Activated T-helper 1 cell treated with anti-CD3 and anti-CD28 coated beads, Interleukin-12 subunit alpha, Interleukin-12 subunit beta, Interleukin-2, Interleukin-4 antibody, amounts not matched to agents 30 ng/mL and 10 ng/mL and 1 ng/mL, durations not matched to agents 14 hours and 24 hours and 36 hours (primary cell): Measurements from ENCODE around the gene CXCR3. TPM values are rescaled to one million over a fixed set of nuclear protein-coding genes. Genes with fewer than 3 reads are reported as not detected.
"Not testable (repeated sequence)": the region's sequence is repeated elsewhere in the genome, so short reads cannot be mapped to it uniquely, and the experiment has no call there.

ENCODE experiments used
- DNase-seq: peaks from one replicate; pipeline ENCODE4 v3.0.0; 2021; ENCODE audit warnings: low spot score
- H3K27ac Mint-ChIP-seq: one replicate; pipeline ENCODE4 v1.8.0; 2021; ENCODE audit warnings: mild to moderate bottlenecking, mixed read lengths
- H3K27me3 Mint-ChIP-seq: one replicate; pipeline ENCODE4 v1.8.0; 2022; ENCODE audit warnings: mild to moderate bottlenecking, moderate library complexity, mixed read lengths; ENCODE audit not compliant: insufficient read depth
- H3K36me3 Mint-ChIP-seq: one replicate; pipeline ENCODE4 v1.8.0; 2021; ENCODE audit warnings: low read depth, mixed read lengths
- H3K4me1 Mint-ChIP-seq: one replicate; pipeline ENCODE4 v1.8.0; 2021; ENCODE audit warnings: low read depth, mixed read lengths
- H3K4me3 Mint-ChIP-seq: one replicate; pipeline ENCODE4 v1.8.0; 2021; ENCODE audit warnings: mild to moderate bottlenecking, moderate library complexity, mixed read lengths
- H3K9me3 Mint-ChIP-seq: one replicate; pipeline ENCODE4 v1.8.0; 2021; ENCODE audit warnings: mixed read lengths
- intact Hi-C: fragments of 100-400 bp; cut with micrococcal nuclease; formaldehyde crosslinking; loops from one replicate; pipeline ENCODE4 v1.15.1; 2024
- total RNA-seq: library from RNA; stranded (reverse); gene quantifications from 2 replicates; pipeline ENCODE4 v1.2.3, GENCODE V29; 2022

CXCR3 gene
- total RNA-seq, 1 donor from 2014 or later = 55.4 TPM

GRCh38 chrX:71599965-71600364, 18.3 kb downstream of the CXCR3 start:
- peaks cover 44% of the 10 kb centered on the region for H3K36me3 Mint-ChIP-seq
- intact Hi-C loops = no loop called here
- no peaks in the 10 kb centered on the region for H3K9me3 Mint-ChIP-seq
- H3K4me3 Mint-ChIP-seq = no peak overlapping the region
- peaks cover 15% of the 10 kb centered on the region for H3K4me1 Mint-ChIP-seq
- H3K27me3 Mint-ChIP-seq = no peaks in the 10 kb centered on the region
- H3K27ac Mint-ChIP-seq = no peak overlapping the region
- no peak for DNase-seq

GRCh38 chrX:71593210-71593609, 25.1 kb downstream of the CXCR3 start:
- peaks cover 13% of the 10 kb centered on the region for H3K36me3 Mint-ChIP-seq
- intact Hi-C loops = not testable (repeated sequence)

GRCh38 chrX:71586929-71587328, 31.4 kb downstream of the CXCR3 start:
- Mint-ChIP-seq H3K36me3 (peaks cover 13% of the 10 kb centered on the region), H3K4me1 (no peaks in the 10 kb centered on the region), H3K27me3 (no peaks in the 10 kb centered on the region), H3K9me3 (no peaks in the 10 kb centered on the region), H3K4me3 (no peak overlapping the region), H3K27ac (peak overlapping the region; percentile 80)
- no peak for DNase-seq
- intact Hi-C loops = no loop called here

More at GRCh38 chrX:71593210-71593609, 25.1 kb downstream of the CXCR3 start:
- not testable (repeated sequence) for H3K27me3 Mint-ChIP-seq, H3K27ac Mint-ChIP-seq, H3K4me3 Mint-ChIP-seq, H3K9me3 Mint-ChIP-seq, DNase-seq
- peaks cover 10% of the 10 kb centered on the region for H3K4me1 Mint-ChIP-seq

GRCh38 chrX:71581210-71581609, 37.1 kb downstream of the CXCR3 start:
- intact Hi-C loops = no loop called here
- Mint-ChIP-seq H3K4me3 (no peak overlapping the region), H3K4me1 (no peaks in the 10 kb centered on the region), H3K36me3 (peaks cover 14% of the 10 kb centered on the region), H3K27ac (no peak overlapping the region), H3K27me3 (no peaks in the 10 kb centered on the region), H3K9me3 (no peaks in the 10 kb centered on the region)
- no peak for DNase-seq

GRCh38 chrX:71579990-71580380, 38.3 kb downstream of the CXCR3 start:
- Mint-ChIP-seq H3K36me3 (peaks cover 14% of the 10 kb centered on the region), H3K9me3 (no peaks in the 10 kb centered on the region), H3K27me3 (no peaks in the 10 kb centered on the region), H3K4me3 (no peak overlapping the region), H3K4me1 (no peaks in the 10 kb centered on the region), H3K27ac (peak overlapping the region; percentile 63)
- no peak for DNase-seq
- intact Hi-C loops = no loop called here

- DNase-seq = no peak
- peak overlapping the region; percentile 63 for H3K27ac Mint-ChIP-seq
- H3K36me3 Mint-ChIP-seq = peaks cover 17% of the 10 kb centered on the region
- H3K4me3 Mint-ChIP-seq = no peak overlapping the region
- intact Hi-C loops = no loop called here
- H3K9me3 Mint-ChIP-seq = no peaks in the 10 kb centered on the region
- no peaks in the 10 kb centered on the region for H3K4me1 Mint-ChIP-seq
- no peaks in the 10 kb centered on the region for H3K27me3 Mint-ChIP-seq
These were observed 38.9 kb downstream of the CXCR3 start for GRCh38 chrX:71579136-71579989.

GRCh38 chrX:71578253-71579135, 39.8 kb downstream of the CXCR3 start, which contains the start of gene GCNA:
GCNA (plus strand) TSS chrX:71578437; CDS start chrX:71580822, 2,385 bp downstream.
- Mint-ChIP-seq H3K36me3 (peaks cover 23% of the 10 kb centered on the region), H3K4me1 (no peaks in the 10 kb centered on the region), H3K9me3 (no peaks in the 10 kb centered on the region), H3K27me3 (no peaks in the 10 kb centered on the region), H3K27ac (no peak within 1 kb of the TSS), H3K4me3 (no peak within 1 kb of the TSS)
- no peak for DNase-seq
- intact Hi-C loops = no loop called here

GRCh38 chrX:71577682-71578081, 40.6 kb downstream of the CXCR3 start:
- intact Hi-C loops = no loop called here
- Mint-ChIP-seq H3K9me3 (no peaks in the 10 kb centered on the region), H3K4me1 (no peaks in the 10 kb centered on the region), H3K27ac (no peak overlapping the region), H3K4me3 (no peak overlapping the region), H3K36me3 (peaks cover 25% of the 10 kb centered on the region), H3K27me3 (no peaks in the 10 kb centered on the region)
- DNase-seq = no peak

GRCh38 chrX:71573590-71573989, 44.7 kb downstream of the CXCR3 start:
- peaks cover 22% of the 10 kb centered on the region for H3K36me3 Mint-ChIP-seq
- intact Hi-C loops = no loop called here
- no peaks in the 10 kb centered on the region for H3K27me3 Mint-ChIP-seq
- H3K9me3 Mint-ChIP-seq = no peaks in the 10 kb centered on the region
- DNase-seq = no peak
- no peak overlapping the region for H3K4me3 Mint-ChIP-seq
- H3K4me1 Mint-ChIP-seq = no peaks in the 10 kb centered on the region
- H3K27ac Mint-ChIP-seq = no peak overlapping the region

- H3K4me3 Mint-ChIP-seq, H3K27ac Mint-ChIP-seq, H3K27me3 Mint-ChIP-seq, H3K4me1 Mint-ChIP-seq, intact Hi-C loops, H3K9me3 Mint-ChIP-seq, DNase-seq: not testable (repeated sequence)
- H3K36me3 Mint-ChIP-seq = peaks cover 33% of the 10 kb centered on the region
These were observed 46.9 kb downstream of the CXCR3 start for GRCh38 chrX:71571390-71571789.

Other genes starting within 250 kb of the CXCR3 start
- 295 and 305 TPM in 2 replicates for gene OGT, start 85.4 kb downstream of the CXCR3 start, total RNA-seq
- gene GCNA, start 40.1 kb downstream of the CXCR3 start, total RNA-seq = 4.3 and 4.8 TPM in 2 replicates
- gene CXorf49, start 99.8 kb upstream of the CXCR3 start, total RNA-seq = not detected in 2 replicates
- not detected in 2 replicates for gene CXorf49B, start 144.8 kb upstream of the CXCR3 start, total RNA-seq